ENCODE measurements around the gene PIGN. TPM values are rescaled to one million over a fixed set of nuclear protein-coding genes. Genes with fewer than 3 reads are reported as not detected.

The PIGN gene
- total RNA-seq, 3 donors from 2014 or later (not counting 1 experiment from before 2014, with no cell fraction given) = 12.2 to 21.7 (median 20.1) TPM

DNA sequence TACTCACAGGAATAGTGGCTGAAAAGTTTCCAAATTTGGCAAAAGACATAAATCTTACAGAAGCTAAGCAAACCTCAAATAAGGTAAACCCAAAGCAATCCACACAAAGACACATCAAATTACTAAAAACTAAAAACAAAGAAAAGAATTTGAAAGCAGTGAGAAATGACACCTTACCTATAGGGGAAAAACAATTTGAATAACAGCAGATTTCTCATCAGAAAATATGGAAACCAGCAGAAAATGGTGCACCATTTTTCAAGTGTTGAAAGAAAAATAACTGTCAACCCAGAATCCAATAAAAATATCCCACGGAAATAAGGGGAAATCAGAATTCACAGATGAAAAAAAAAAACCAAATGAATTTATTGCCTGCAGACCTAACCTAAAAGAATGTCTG, 138.6 kb downstream of the PIGN start:
- H3K27me3 Mint-ChIP-seq (ENCODE audit: low read depth in 2 of 2) = no peaks in the 10 kb centered on the region
- H3K4me1 Mint-ChIP-seq = no peaks in the 10 kb centered on the region
- H3K4me1 ChIP-seq (ENCODE audit: control insufficient read depth, insufficient read depth, low read length) = no peaks in the 10 kb centered on the region
- H3K36me3 ChIP-seq (ENCODE audit: control insufficient read depth, insufficient read depth, low read length) = no peaks in the 10 kb centered on the region
- no CpG with 5 or more reads among the region's 1 CpG for WGBS (ENCODE audit: insufficient coverage)
- no peak for ATAC-seq
- H3K27me3 ChIP-seq (ENCODE audit: control insufficient read depth, insufficient read depth, low read length) = no peaks in the 10 kb centered on the region
- H3K4me3 Mint-ChIP-seq = no peak overlapping the region
- H3K9me3 ChIP-seq (ENCODE audit: control insufficient read depth, insufficient read depth, low read length) = no peaks in the 10 kb centered on the region
- intact Hi-C loops (cut with micrococcal nuclease) = no loop called here
- peaks cover 2 to 4% of the 10 kb centered on the region in 2 donors for H3K9me3 Mint-ChIP-seq
- no peak overlapping the region for H3K4me3 ChIP-seq (ENCODE audit: low read length)
- TF ChIP-seq, protein P1, sequence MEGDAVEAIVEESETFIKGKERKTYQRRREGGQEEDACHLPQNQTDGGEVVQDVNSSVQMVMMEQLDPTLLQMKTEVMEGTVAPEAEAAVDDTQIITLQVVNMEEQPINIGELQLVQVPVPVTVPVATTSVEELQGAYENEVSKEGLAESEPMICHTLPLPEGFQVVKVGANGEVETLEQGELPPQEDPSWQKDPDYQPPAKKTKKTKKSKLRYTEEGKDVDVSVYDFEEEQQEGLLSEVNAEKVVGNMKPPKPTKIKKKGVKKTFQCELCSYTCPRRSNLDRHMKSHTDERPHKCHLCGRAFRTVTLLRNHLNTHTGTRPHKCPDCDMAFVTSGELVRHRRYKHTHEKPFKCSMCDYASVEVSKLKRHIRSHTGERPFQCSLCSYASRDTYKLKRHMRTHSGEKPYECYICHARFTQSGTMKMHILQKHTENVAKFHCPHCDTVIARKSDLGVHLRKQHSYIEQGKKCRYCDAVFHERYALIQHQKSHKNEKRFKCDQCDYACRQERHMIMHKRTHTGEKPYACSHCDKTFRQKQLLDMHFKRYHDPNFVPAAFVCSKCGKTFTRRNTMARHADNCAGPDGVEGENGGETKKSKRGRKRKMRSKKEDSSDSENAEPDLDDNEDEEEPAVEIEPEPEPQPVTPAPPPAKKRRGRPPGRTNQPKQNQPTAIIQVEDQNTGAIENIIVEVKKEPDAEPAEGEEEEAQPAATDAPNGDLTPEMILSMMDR (IDR thresholded peaks at IDR 0.05) = no peak
- DNase-seq = no peak
- peaks cover 23% of the 10 kb centered on the region for H3K36me3 Mint-ChIP-seq
- H3K27ac ChIP-seq (ENCODE audit: low read length) = no peak overlapping the region
- no peak overlapping the region for H3K27ac Mint-ChIP-seq

GRCh38 chr18:62045316-62045715, 141.5 kb downstream of the PIGN start:
- intact Hi-C loops (cut with micrococcal nuclease) = no loop called here
- H3K27me3 ChIP-seq (ENCODE audit: control insufficient read depth, insufficient read depth, low read length) = no peaks in the 10 kb centered on the region

GRCh38 chr18:62044490-62045000, 142.3 kb downstream of the PIGN start:
- ATAC-seq (no peak), DNase-seq (no peak)
- intact Hi-C loops (cut with micrococcal nuclease) = no loop called here
- Histone ChIP-seq H3K27ac (ENCODE audit: low read length) (no peak overlapping the region), H3K4me1 (ENCODE audit: control insufficient read depth, insufficient read depth, low read length) (no peaks in the 10 kb centered on the region), H3K9me3 (ENCODE audit: control insufficient read depth, insufficient read depth, low read length) (no peaks in the 10 kb centered on the region), H3K27me3 (ENCODE audit: control insufficient read depth, insufficient read depth, low read length) (no peaks in the 10 kb centered on the region), H3K36me3 (ENCODE audit: control insufficient read depth, insufficient read depth, low read length) (no peaks in the 10 kb centered on the region), H3K4me3 (ENCODE audit: low read length) (no peak overlapping the region)
- Mint-ChIP-seq H3K27ac (no peak overlapping the region), H3K27me3 (ENCODE audit: low read depth in 2 of 2) (no peaks in the 10 kb centered on the region), H3K4me1 (no peaks in the 10 kb centered on the region), H3K9me3 (peaks cover 0 to 2% of the 10 kb centered on the region in 2 donors), H3K36me3 (peaks cover 17% of the 10 kb centered on the region), H3K4me3 (no peak overlapping the region)
- TF ChIP-seq, protein P1 (IDR thresholded peaks at IDR 0.05) = no peak
- WGBS (ENCODE audit: insufficient coverage) = 100% methylated on average over 1 of the region's 2 CpGs

More at GRCh38 chr18:62045316-62045715, 141.5 kb downstream of the PIGN start:
- Mint-ChIP-seq H3K27ac (no peak overlapping the region), H3K27me3 (ENCODE audit: low read depth in 2 of 2) (no peaks in the 10 kb centered on the region), H3K9me3 (peaks cover 0 to 2% of the 10 kb centered on the region in 2 donors), H3K4me3 (no peak overlapping the region), H3K4me1 (no peaks in the 10 kb centered on the region), H3K36me3 (peaks cover 17% of the 10 kb centered on the region)
- no peak overlapping the region for H3K27ac ChIP-seq (ENCODE audit: low read length)
- no peak for DNase-seq
- H3K36me3 ChIP-seq (ENCODE audit: control insufficient read depth, insufficient read depth, low read length) = no peaks in the 10 kb centered on the region
- no peaks in the 10 kb centered on the region for H3K9me3 ChIP-seq (ENCODE audit: control insufficient read depth, insufficient read depth, low read length)
- ATAC-seq = no peak
- 79% methylated on average over 2 of the region's 2 CpGs for WGBS (ENCODE audit: insufficient coverage)
- no peaks in the 10 kb centered on the region for H3K4me1 ChIP-seq (ENCODE audit: control insufficient read depth, insufficient read depth, low read length)
- TF ChIP-seq, protein P1 (IDR thresholded peaks at IDR 0.05) = no peak
- no peak overlapping the region for H3K4me3 ChIP-seq (ENCODE audit: low read length)
